ENCODE results near the gene CYP2C9. TPM values are rescaled to one million over a fixed set of nuclear protein-coding genes. Genes with fewer than 3 reads are reported as not detected.

Gene CYP2C9
- total and polyA plus RNA-seq, 2 donors (not counting 1 experiment from before 2014, with no cell fraction given) = not detected

GRCh38 chr10:95031656-95032055 lies 93.2 kb downstream of the CYP2C9 start:
- Histone ChIP-seq H3K36me3 (replicated peaks in 1 of 2; ENCODE audit: control extremely low read depth in 1 of 2, control insufficient read depth in 1 of 2, extremely low read depth in 1 of 2, insufficient read depth in 2 of 2, low read length in 1 of 2) (no peaks in the 10 kb centered on the region), H3K4me2 (replicated peaks; ENCODE audit: low read depth, low read length, poor library complexity, severe bottlenecking) (no peak overlapping the region), H3K9me3 (ENCODE audit: control extremely low read depth in 1 of 3, control insufficient read depth in 2 of 3, insufficient read depth in 1 of 3, low read length in 2 of 3) (no peaks in the 10 kb centered on the region), H3K79me2 (ENCODE audit: control insufficient read depth, insufficient read depth, low read length) (no peaks in the 10 kb centered on the region), H3K27me3 (replicated peaks in 1 of 4; ENCODE audit: control extremely low read depth in 1 of 4, control insufficient read depth in 3 of 4, insufficient read depth in 4 of 4, low read length in 3 of 4) (no peaks in the 10 kb centered on the region), H4K20me1 (ENCODE audit: control insufficient read depth, insufficient read depth, low read length, poor library complexity, severe bottlenecking) (no peaks in the 10 kb centered on the region), H3K4me1 (ENCODE audit: control insufficient read depth in 2 of 2, insufficient read depth in 2 of 2, low read length in 2 of 2) (no peaks in the 10 kb centered on the region), H3K4me3 (ENCODE audit: control extremely low read depth in 1 of 5, extremely low read depth in 1 of 5, insufficient read depth in 1 of 5, low read depth in 2 of 5, low read length in 4 of 5) (no peak overlapping the region), H2AFZ (ENCODE audit: insufficient read depth, low read depth, low read length, poor library complexity, severe bottlenecking) (no peak overlapping the region), H3K9ac (ENCODE audit: low read length) (no peak overlapping the region), H3K27ac (ENCODE audit: low read length in 2 of 2) (no peak overlapping the region)
- no peak for DNase-seq
- intact Hi-C loops (cut with micrococcal nuclease) = no loop called here
- no peaks in the 10 kb centered on the region for H3K4me1 Mint-ChIP-seq
- H3K9me3 Mint-ChIP-seq (ENCODE audit: insufficient read depth) = no peaks in the 10 kb centered on the region
- H3K27ac Mint-ChIP-seq = no peak overlapping the region
- ChIA-PET POLR2A (no interaction called here), CTCF (no interaction called here)
- no peak overlapping the region for H3K4me3 Mint-ChIP-seq
- H3K27me3 Mint-ChIP-seq = peaks cover 22% of the 10 kb centered on the region
- TF ChIP-seq EZH2 (IDR thresholded peaks at IDR 0.05; ENCODE audit: borderline replicate concordance, insufficient read depth, low read depth, low read length, poor library complexity, severe bottlenecking) = no peak
- no peak for TF ChIP-seq CTCF (IDR thresholded peaks at IDR 0.05)
- no peak for ATAC-seq (ENCODE audit: low read depth)

GRCh38 chr10:95034401-95034800 lies 95.9 kb downstream of the CYP2C9 start:
- no peaks in the 10 kb centered on the region for H3K27me3 ChIP-seq (replicated peaks in 1 of 4; ENCODE audit: control extremely low read depth in 1 of 4, control insufficient read depth in 3 of 4, insufficient read depth in 4 of 4, low read length in 3 of 4)
- ATAC-seq (ENCODE audit: low read depth) = no peak
- H3K9ac ChIP-seq (ENCODE audit: low read length) = no peak overlapping the region
- no peaks in the 10 kb centered on the region for H3K4me1 ChIP-seq (ENCODE audit: control insufficient read depth in 2 of 2, insufficient read depth in 2 of 2, low read length in 2 of 2)
- ChIA-PET POLR2A (no interaction called here), CTCF (no interaction called here)
- no CpG with 5 or more reads among the region's 4 CpGs for WGBS (ENCODE audit: insufficient coverage)
- no peak overlapping the region for H3K4me3 ChIP-seq (ENCODE audit: control extremely low read depth in 1 of 5, extremely low read depth in 1 of 5, insufficient read depth in 1 of 5, low read depth in 2 of 5, low read length in 4 of 5)
- no peaks in the 10 kb centered on the region for H4K20me1 ChIP-seq (ENCODE audit: control insufficient read depth, insufficient read depth, low read length, poor library complexity, severe bottlenecking)
- intact Hi-C loops (cut with micrococcal nuclease) = no loop called here
- no peaks in the 10 kb centered on the region for H3K79me2 ChIP-seq (ENCODE audit: control insufficient read depth, insufficient read depth, low read length)
- no peak overlapping the region for H2AFZ ChIP-seq (ENCODE audit: insufficient read depth, low read depth, low read length, poor library complexity, severe bottlenecking)
- no peaks in the 10 kb centered on the region for H3K9me3 Mint-ChIP-seq (ENCODE audit: insufficient read depth)
- H3K4me3 Mint-ChIP-seq = no peak overlapping the region
- DNase-seq = no peak
- H3K9me3 ChIP-seq (ENCODE audit: control extremely low read depth in 1 of 3, control insufficient read depth in 2 of 3, insufficient read depth in 1 of 3, low read length in 2 of 3) = no peaks in the 10 kb centered on the region
- H3K4me2 ChIP-seq (replicated peaks; ENCODE audit: low read depth, low read length, poor library complexity, severe bottlenecking) = no peak overlapping the region
- no peak overlapping the region for H3K27ac Mint-ChIP-seq
- TF ChIP-seq CTCF (IDR thresholded peaks at IDR 0.05) (no peak), EZH2 (IDR thresholded peaks at IDR 0.05; ENCODE audit: borderline replicate concordance, insufficient read depth, low read depth, low read length, poor library complexity, severe bottlenecking) (no peak)
- peaks cover 17% of the 10 kb centered on the region for H3K27me3 Mint-ChIP-seq
- H3K4me1 Mint-ChIP-seq = no peaks in the 10 kb centered on the region
- no peak overlapping the region for H3K27ac ChIP-seq (ENCODE audit: low read length in 2 of 2)
- H3K36me3 ChIP-seq (replicated peaks in 1 of 2; ENCODE audit: control extremely low read depth in 1 of 2, control insufficient read depth in 1 of 2, extremely low read depth in 1 of 2, insufficient read depth in 2 of 2, low read length in 1 of 2) = no peaks in the 10 kb centered on the region
